Left ventricle myocardium inferior (tissue), 1 donor: ENCODE data around the gene FAAP100. TPM values are rescaled to one million over a fixed set of nuclear protein-coding genes. Genes with fewer than 3 reads are reported as not detected.
A peak's percentile ranks its signal among the peaks of the same experiment; 100 is the strongest.

Experiments used
- DNase-seq: peaks from one replicate; pipeline ENCODE4 v3.0.0-alpha.2; 2020
- H3K27ac ChIP-seq: fragments of 200-600 bp; replicated peaks from 2 replicates; pipeline ENCODE4 v1.8.0; 2021
- H3K27me3 ChIP-seq: fragments of 200-600 bp; 2 replicates; pipeline ENCODE4 v1.8.0; 2021; ENCODE audit warnings: low read depth
- H3K36me3 ChIP-seq: fragments of 200-600 bp; 2 replicates; pipeline ENCODE4 v1.8.0; 2021
- H3K4me1 ChIP-seq: fragments of 200-600 bp; 2 replicates; pipeline ENCODE4 v1.8.0; 2021
- H3K4me3 ChIP-seq: fragments of 200-600 bp; 2 replicates; pipeline ENCODE4 v1.8.0; 2021; ENCODE audit warnings: mild to moderate bottlenecking, moderate library complexity
- H3K9me3 ChIP-seq: fragments of 200-600 bp; replicated peaks from 2 replicates; pipeline ENCODE4 v1.8.0; 2021
- CTCF ChIP-seq: fragments of 200-600 bp; IDR thresholded peaks from 2 replicates; pipeline ENCODE4 v1.8.0; 2021; ENCODE audit warnings: antibody characterized with exemption, mild to moderate bottlenecking, borderline replicate concordance
- intact Hi-C: fragments of 100-400 bp; cut with micrococcal nuclease; formaldehyde crosslinking; loops from one replicate; pipeline ENCODE4 v1.11.0; 2022
- total RNA-seq: library from RNA; stranded (reverse); fragmentation: NEBNext Ultra II Directional; extraction: Animal tissue kit (Norgen Biotek cat#: 25700); gene quantifications from one replicate; pipeline ENCODE4 v1.2.1, GENCODE V29; 2021
- donor health status: DM: no; HTN: yes; CAD: no; lungs with severe emphysema.

FAAP100 gene
- total RNA-seq, 1 donor from 2014 or later, result 15.9 TPM

- peak overlapping the region; percentile 83 for H3K27ac ChIP-seq
- no peak for TF ChIP-seq CTCF
- no peaks in the 10 kb centered on the region for H3K27me3 ChIP-seq
- peaks cover 46% of the 10 kb centered on the region for H3K36me3 ChIP-seq
- peaks cover 92% of the 10 kb centered on the region for H3K4me1 ChIP-seq
- DNase-seq, result no peak
- intact Hi-C loops, result no loop called here
- no peak overlapping the region for H3K4me3 ChIP-seq
- H3K9me3 ChIP-seq, result no peaks in the 10 kb centered on the region
These were observed 4.7 kb upstream of the FAAP100 start for GRCh38 chr17:81556863-81557262.

- Histone ChIP-seq H3K36me3 (peaks cover 39% of the 10 kb centered on the region), H3K9me3 (no peaks in the 10 kb centered on the region), H3K27me3 (no peaks in the 10 kb centered on the region), H3K4me3 (no peak overlapping the region), H3K27ac (peak overlapping the region; percentile 83), H3K4me1 (peaks cover 92% of the 10 kb centered on the region)
- no peak for TF ChIP-seq CTCF
- intact Hi-C loops, result no loop called here
- no peak for DNase-seq
These were observed 4.1 kb upstream of the FAAP100 start for GRCh38 chr17:81556175-81556691.

- H3K4me3 ChIP-seq, result peak overlapping the region; percentile 87
- H3K27ac ChIP-seq, result peak overlapping the region; percentile 96
- H3K4me1 ChIP-seq, result peaks cover 75% of the 10 kb centered on the region
- intact Hi-C loops, result no loop called here
- no peaks in the 10 kb centered on the region for H3K9me3 ChIP-seq
- H3K27me3 ChIP-seq, result no peaks in the 10 kb centered on the region
- TF ChIP-seq CTCF, result no peak
- no peak for DNase-seq
- peaks cover 28% of the 10 kb centered on the region for H3K36me3 ChIP-seq
These were observed 1.5 kb upstream of the FAAP100 start for GRCh38 chr17:81553616-81554181.

- Histone ChIP-seq H3K4me3 (peak overlapping the region; percentile 87), H3K27ac (peak overlapping the region; percentile 96), H3K27me3 (no peaks in the 10 kb centered on the region), H3K9me3 (no peaks in the 10 kb centered on the region), H3K36me3 (peaks cover 27% of the 10 kb centered on the region), H3K4me1 (peaks cover 69% of the 10 kb centered on the region)
- intact Hi-C loops, result no loop called here
- peak; percentile 75 for DNase-seq
- TF ChIP-seq CTCF, result no peak
These were observed 964 bp upstream of the FAAP100 start for GRCh38 chr17:81553018-81553615.

- Histone ChIP-seq H3K36me3 (peaks cover 30% of the 10 kb centered on the region), H3K4me1 (peaks cover 55% of the 10 kb centered on the region)
These were observed 502 bp downstream of the FAAP100 start for GRCh38 chr17:81551458-81552243.

More at GRCh38 chr17:81551458-81552243, 502 bp downstream of the FAAP100 start:
- Histone ChIP-seq H3K9me3 (no peaks in the 10 kb centered on the region), H3K27me3 (no peaks in the 10 kb centered on the region), H3K27ac (peak overlapping the region; percentile 96), H3K4me3 (peak overlapping the region; percentile 87)
- intact Hi-C loops, result no loop called here
- no peak for TF ChIP-seq CTCF
- DNase-seq, result no peak
